ENCODE measurements around the gene HBP1.
"Not testable (repeated sequence)": the region's sequence is repeated elsewhere in the genome, so short reads cannot be mapped to it uniquely, and the experiment has no call there.

HBP1 gene

DNA sequence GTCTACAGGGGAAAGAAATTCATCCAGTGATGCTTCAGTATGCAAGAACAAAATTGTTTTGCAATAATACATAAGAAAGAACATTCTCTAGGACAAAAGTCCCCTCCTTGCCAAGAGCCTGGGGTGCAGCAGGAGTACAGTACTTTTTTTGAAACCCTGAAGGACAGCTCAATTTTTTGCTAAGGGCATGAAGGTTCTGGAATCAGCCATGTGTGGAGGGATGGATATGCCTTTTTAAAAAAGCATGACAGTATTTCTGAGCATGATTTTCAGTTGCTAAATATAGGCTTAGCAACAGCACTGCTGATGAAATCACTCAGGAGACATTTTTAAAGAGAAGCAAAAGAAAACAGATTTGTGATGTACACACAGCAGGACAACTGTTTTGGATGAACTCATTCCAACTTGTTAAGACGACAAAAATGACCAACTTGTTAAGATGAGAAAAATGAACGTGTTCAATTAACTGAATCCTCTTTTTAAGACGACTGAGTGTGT lies 39.3 kb downstream of the HBP1 start:
- WGBS, 2 experiments (ENCODE audit: insufficient coverage in 2 of 2) = 80 to 93% methylated on average over 3 of the region's 3 CpGs
- H3K4me1 ChIP-seq (ENCODE audit: control insufficient read depth, insufficient read depth, low read length, poor library complexity, severe bottlenecking) = no peaks in the 10 kb centered on the region
- no peak overlapping the region for H3K27ac ChIP-seq (ENCODE audit: low read depth, low read length, severe bottlenecking)
- no peaks in the 10 kb centered on the region for H3K9me3 ChIP-seq (ENCODE audit: control insufficient read depth, low read length)
- no peak overlapping the region for H3K4me3 ChIP-seq (ENCODE audit: extremely low read depth, insufficient read depth, low read length, poor library complexity, severe bottlenecking)
- H3K36me3 ChIP-seq (ENCODE audit: control insufficient read depth, insufficient read depth, low read length) = peaks cover 54% of the 10 kb centered on the region

DNA sequence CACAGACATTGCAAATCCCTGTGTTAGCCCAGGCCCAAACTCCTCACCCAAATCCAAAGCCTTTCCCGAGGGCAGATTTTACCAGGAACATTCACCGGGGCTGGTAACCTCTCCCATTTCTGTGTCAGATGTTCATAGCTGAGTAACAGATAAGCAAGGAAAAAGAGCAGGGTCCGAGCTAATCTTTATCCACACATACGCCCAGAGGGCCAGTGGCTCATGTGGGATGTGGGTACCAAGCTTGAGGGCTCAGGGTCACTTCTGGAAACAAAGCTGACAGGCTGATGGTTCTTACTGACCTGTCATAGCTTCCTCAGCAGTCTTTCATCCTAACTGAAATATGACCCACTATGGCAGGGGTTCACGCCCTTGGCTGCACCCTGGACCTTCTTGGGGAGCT lies 39.8 kb downstream of the HBP1 start:
- peaks cover 49% of the 10 kb centered on the region for H3K36me3 ChIP-seq (ENCODE audit: control insufficient read depth, insufficient read depth, low read length)
- no peak overlapping the region for H3K27ac ChIP-seq (ENCODE audit: low read depth, low read length, severe bottlenecking)
- no peak overlapping the region for H3K4me3 ChIP-seq (ENCODE audit: extremely low read depth, insufficient read depth, low read length, poor library complexity, severe bottlenecking)
- no peaks in the 10 kb centered on the region for H3K4me1 ChIP-seq (ENCODE audit: control insufficient read depth, insufficient read depth, low read length, poor library complexity, severe bottlenecking)
- 86 to 100% methylated on average over 1 to 3 of the region's 5 CpGs for WGBS, 2 experiments (ENCODE audit: insufficient coverage in 2 of 2)
- no peaks in the 10 kb centered on the region for H3K9me3 ChIP-seq (ENCODE audit: control insufficient read depth, low read length)

DNA sequence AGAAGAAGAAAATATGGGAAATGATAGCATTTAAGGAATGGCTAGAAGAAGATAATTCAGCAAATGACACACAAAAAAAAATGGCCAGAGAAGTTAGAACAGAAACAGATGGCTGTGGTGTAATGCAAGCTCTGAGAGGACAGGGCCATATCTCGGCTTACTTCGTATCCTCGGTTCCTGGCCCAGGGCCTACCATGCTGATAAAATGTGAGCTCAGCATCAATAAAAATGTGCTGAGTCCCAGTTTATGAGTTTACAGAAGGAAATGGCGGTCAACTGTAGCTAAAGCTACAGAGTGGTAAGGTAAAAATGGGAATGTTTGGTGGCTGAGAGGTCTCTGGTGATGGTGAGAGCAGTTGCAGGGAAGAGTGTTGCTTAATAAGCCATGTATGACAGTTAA lies 40.8 kb downstream of the HBP1 start:
- H3K4me3 ChIP-seq (ENCODE audit: extremely low read depth, insufficient read depth, low read length, poor library complexity, severe bottlenecking) = no peak overlapping the region
- no peaks in the 10 kb centered on the region for H3K4me1 ChIP-seq (ENCODE audit: control insufficient read depth, insufficient read depth, low read length, poor library complexity, severe bottlenecking)
- H3K9me3 ChIP-seq (ENCODE audit: control insufficient read depth, low read length) = no peaks in the 10 kb centered on the region
- 82 to 85% methylated on average over 4 of the region's 4 CpGs for WGBS, 2 experiments (ENCODE audit: insufficient coverage in 2 of 2)
- peaks cover 39% of the 10 kb centered on the region for H3K36me3 ChIP-seq (ENCODE audit: control insufficient read depth, insufficient read depth, low read length)
- no peak overlapping the region for H3K27ac ChIP-seq (ENCODE audit: low read depth, low read length, severe bottlenecking)

DNA sequence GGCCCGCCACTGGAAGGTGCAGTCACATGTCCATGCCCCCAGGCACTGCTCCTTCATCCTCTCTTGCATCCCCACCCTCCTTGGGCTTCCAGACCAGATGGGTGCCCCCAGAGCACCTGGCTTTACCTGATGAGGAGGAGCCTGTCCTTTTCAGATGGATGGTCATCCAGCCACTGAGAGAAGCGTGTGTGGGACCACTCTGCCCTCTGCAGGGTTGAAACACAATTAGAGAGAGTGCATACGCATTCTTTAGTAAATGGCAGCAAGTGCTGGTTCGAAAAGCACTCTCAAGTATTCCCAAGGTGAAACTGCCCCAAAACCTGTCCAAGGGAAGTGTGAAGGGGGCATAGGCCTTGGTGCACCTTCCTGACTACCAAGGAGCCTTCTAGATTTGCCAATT lies 41.6 kb downstream of the HBP1 start:
- no peak overlapping the region for H3K27ac ChIP-seq (ENCODE audit: low read depth, low read length, severe bottlenecking)
- peaks cover 33% of the 10 kb centered on the region for H3K36me3 ChIP-seq (ENCODE audit: control insufficient read depth, insufficient read depth, low read length)
- whole genome bisulfite sequencing, 2 experiments (ENCODE audit: insufficient coverage in 2 of 2) = 88 to 93% methylated on average over 3 to 4 of the region's 4 CpGs
- no peak overlapping the region for H3K4me3 ChIP-seq (ENCODE audit: extremely low read depth, insufficient read depth, low read length, poor library complexity, severe bottlenecking)
- no peaks in the 10 kb centered on the region for H3K4me1 ChIP-seq (ENCODE audit: control insufficient read depth, insufficient read depth, low read length, poor library complexity, severe bottlenecking)
- no peaks in the 10 kb centered on the region for H3K9me3 ChIP-seq (ENCODE audit: control insufficient read depth, low read length)

DNA sequence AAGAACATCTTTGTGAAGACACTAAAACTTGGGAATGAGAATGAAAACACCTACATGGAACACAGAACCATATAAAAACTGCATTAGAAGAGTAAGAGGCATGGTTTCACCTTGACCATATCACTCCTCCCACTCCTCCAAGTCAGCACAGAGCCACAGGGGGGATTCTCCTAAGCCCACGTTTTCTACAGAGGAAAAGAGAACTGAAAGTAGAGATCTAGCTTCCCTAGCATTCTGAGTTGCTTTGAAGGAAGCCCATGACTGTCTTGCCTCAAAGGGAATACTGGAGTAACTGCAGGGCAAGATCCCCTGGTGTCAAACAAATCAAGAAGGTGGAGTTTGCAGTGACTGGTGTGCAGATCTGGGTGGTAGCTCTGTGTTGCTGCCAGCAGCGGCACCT lies 43.9 kb downstream of the HBP1 start:
- Histone ChIP-seq H3K36me3 (ENCODE audit: control insufficient read depth, insufficient read depth, low read length) (peaks cover 23% of the 10 kb centered on the region), H3K4me3 (ENCODE audit: extremely low read depth, insufficient read depth, low read length, poor library complexity, severe bottlenecking) (no peak overlapping the region), H3K27ac (ENCODE audit: low read depth, low read length, severe bottlenecking) (no peak overlapping the region), H3K9me3 (ENCODE audit: control insufficient read depth, low read length) (no peaks in the 10 kb centered on the region), H3K4me1 (ENCODE audit: control insufficient read depth, insufficient read depth, low read length, poor library complexity, severe bottlenecking) (no peaks in the 10 kb centered on the region)
- WGBS, 2 experiments (ENCODE audit: insufficient coverage in 2 of 2) = 100% methylated on average over 1 of the region's 2 CpGs; no CpG with 5 or more reads in 1 of the 2 experiments

DNA sequence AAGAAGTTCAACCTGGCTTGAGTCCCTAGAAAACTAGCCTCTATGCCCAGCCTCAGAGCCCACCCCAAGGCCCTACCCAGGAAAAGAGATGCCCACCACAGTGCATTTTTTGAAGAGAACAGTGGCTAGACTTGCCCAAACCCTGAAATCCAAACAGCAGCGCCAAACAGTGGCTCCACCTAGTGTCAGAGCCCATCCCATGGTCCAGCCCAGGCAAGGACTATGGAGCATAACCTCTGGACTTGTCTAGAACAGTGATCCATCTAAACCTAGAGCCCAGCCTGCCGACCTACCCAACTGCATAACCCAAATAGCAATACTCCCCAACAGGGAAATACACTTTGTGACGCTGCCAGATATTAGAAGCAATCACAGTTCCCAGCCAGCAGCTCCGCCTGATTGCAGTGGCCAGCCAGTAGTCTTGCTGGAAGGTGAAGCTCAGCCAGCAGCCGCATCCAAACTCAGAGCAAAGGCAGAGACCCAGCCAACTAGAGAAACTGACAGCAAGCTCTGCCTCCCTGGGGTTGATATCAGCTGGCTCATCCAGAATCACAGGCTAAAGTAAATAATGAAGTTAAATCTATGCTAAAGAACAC lies 44.5 kb downstream of the HBP1 start:
- Histone ChIP-seq H3K9me3 (ENCODE audit: control insufficient read depth, low read length) (no peaks in the 10 kb centered on the region), H3K4me1 (ENCODE audit: control insufficient read depth, insufficient read depth, low read length, poor library complexity, severe bottlenecking) (no peaks in the 10 kb centered on the region), H3K27ac (ENCODE audit: low read depth, low read length, severe bottlenecking) (no peak overlapping the region), H3K4me3 (ENCODE audit: extremely low read depth, insufficient read depth, low read length, poor library complexity, severe bottlenecking) (no peak overlapping the region), H3K36me3 (ENCODE audit: control insufficient read depth, insufficient read depth, low read length) (peaks cover 20% of the 10 kb centered on the region)
- WGBS, 2 experiments (ENCODE audit: insufficient coverage in 2 of 2) = 89 to 94% methylated on average over 5 of the region's 5 CpGs

DNA sequence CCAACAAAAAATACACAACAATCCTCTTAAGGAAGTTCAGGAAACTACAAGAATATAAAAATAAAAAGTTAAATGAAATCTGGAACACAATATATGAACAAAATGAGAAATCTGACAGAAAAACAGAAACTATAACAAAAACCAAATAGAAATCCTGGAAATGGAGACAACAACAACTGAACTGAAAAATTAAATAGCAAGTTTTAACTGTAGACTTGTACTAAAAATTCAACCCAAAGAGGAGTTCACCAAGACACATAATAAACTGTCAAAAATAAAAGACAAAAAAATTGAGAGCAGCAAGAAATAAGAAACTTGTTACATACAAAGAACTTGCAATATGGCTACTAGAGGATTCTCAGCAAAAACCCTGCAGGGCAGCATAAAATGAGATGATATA lies 45.1 kb downstream of the HBP1 start:
- H3K9me3 ChIP-seq (ENCODE audit: control insufficient read depth, low read length) = no peaks in the 10 kb centered on the region
- no peak overlapping the region for H3K27ac ChIP-seq (ENCODE audit: low read depth, low read length, severe bottlenecking)
- peaks cover 15% of the 10 kb centered on the region for H3K36me3 ChIP-seq (ENCODE audit: control insufficient read depth, insufficient read depth, low read length)
- H3K4me1 ChIP-seq (ENCODE audit: control insufficient read depth, insufficient read depth, low read length, poor library complexity, severe bottlenecking) = no peaks in the 10 kb centered on the region
- no peak overlapping the region for H3K4me3 ChIP-seq (ENCODE audit: extremely low read depth, insufficient read depth, low read length, poor library complexity, severe bottlenecking)

DNA sequence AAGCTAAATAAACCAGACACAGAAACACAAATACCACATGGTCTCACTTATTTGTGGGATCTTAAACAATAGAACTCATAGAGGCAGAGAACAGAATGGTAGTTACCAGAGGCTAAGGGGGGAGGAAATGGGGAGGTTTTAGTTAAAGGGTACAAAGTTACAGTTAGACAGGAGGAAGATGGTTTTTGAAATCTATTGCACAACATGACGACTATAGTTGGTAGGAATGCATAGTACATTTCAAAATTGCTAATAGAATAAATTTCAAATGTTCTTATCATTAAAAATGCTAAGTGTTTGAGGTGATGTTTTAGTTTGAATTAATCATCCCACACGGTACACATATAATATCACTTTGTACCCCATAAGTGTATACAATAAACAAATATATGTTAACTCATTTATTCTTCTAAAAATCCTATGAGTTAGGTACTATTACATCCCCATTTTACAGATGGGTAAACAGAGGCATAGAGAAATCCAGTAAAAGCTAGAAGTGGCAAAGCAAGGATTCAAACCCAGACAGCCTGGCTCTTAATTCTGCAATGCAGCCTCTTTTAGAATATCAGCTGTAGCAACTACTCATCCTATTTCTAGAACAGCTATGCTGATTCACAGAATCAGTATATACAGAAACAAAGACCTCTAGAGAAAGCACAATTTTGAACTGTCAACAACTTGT lies 50.9 kb downstream of the HBP1 start:
- Histone ChIP-seq H3K27ac (ENCODE audit: low read depth, low read length, severe bottlenecking) (no peak overlapping the region), H3K4me1 (ENCODE audit: control insufficient read depth, insufficient read depth, low read length, poor library complexity, severe bottlenecking) (no peaks in the 10 kb centered on the region), H3K36me3 (ENCODE audit: control insufficient read depth, insufficient read depth, low read length) (no peaks in the 10 kb centered on the region), H3K9me3 (ENCODE audit: control insufficient read depth, low read length) (no peaks in the 10 kb centered on the region), H3K4me3 (ENCODE audit: extremely low read depth, insufficient read depth, low read length, poor library complexity, severe bottlenecking) (no peak overlapping the region)
- WGBS, 2 experiments (ENCODE audit: insufficient coverage in 2 of 2) = no CpG with 5 or more reads among the region's 2 CpGs

DNA sequence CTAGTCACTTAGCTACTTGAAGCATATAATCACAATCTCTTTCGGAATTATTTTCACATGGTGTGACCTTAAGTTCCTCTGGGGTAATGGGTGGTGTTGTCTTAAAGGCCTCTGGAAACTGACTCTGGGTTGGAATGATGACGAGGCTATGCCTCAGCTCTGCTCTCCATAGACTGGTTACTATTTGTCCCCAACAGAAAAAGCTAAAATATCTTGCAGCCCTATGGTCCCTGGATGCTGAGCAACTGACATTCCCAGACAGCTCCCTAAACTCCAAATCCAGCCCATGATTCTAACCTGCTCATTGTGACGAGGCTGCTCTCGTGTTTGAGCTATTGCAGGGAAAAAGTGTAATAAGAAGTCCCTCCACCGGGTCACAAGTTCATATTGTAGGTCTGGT lies 51.6 kb downstream of the HBP1 start:
- no peak overlapping the region for H3K4me3 ChIP-seq (ENCODE audit: extremely low read depth, insufficient read depth, low read length, poor library complexity, severe bottlenecking)
- no peaks in the 10 kb centered on the region for H3K9me3 ChIP-seq (ENCODE audit: control insufficient read depth, low read length)
- WGBS, 2 experiments (ENCODE audit: insufficient coverage in 2 of 2) = 100% methylated on average over 1 to 2 of the region's 5 CpGs
- H3K4me1 ChIP-seq (ENCODE audit: control insufficient read depth, insufficient read depth, low read length, poor library complexity, severe bottlenecking) = no peaks in the 10 kb centered on the region
- H3K36me3 ChIP-seq (ENCODE audit: control insufficient read depth, insufficient read depth, low read length) = no peaks in the 10 kb centered on the region
- H3K27ac ChIP-seq (ENCODE audit: low read depth, low read length, severe bottlenecking) = no peak overlapping the region

DNA sequence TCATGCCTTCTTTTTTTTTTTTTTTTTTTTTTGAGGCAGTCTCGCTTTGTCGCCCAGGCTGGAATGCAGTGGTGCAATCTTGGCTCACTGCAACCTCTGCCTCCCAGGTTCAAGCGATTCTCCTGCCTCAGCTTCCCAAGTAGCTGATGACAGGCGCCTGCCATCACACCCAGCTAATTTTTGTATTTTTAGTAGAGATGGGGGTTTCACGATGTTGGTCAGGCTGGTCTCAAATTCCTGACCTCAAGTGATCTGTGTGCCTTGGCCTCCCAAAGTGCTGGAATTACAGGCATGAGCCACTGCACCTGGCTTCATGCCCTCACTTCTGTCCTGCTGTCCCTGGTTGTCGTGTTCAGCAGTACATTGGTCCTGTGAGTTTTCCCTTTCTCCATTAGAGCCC lies 52.0 kb downstream of the HBP1 start:
- WGBS, 2 experiments (ENCODE audit: insufficient coverage in 2 of 2) = 81 to 100% methylated on average over 2 to 4 of the region's 6 CpGs
- H3K36me3 ChIP-seq (ENCODE audit: control insufficient read depth, insufficient read depth, low read length); H3K27ac ChIP-seq (ENCODE audit: low read depth, low read length, severe bottlenecking); H3K9me3 ChIP-seq (ENCODE audit: control insufficient read depth, low read length); H3K4me3 ChIP-seq (ENCODE audit: extremely low read depth, insufficient read depth, low read length, poor library complexity, severe bottlenecking); H3K4me1 ChIP-seq (ENCODE audit: control insufficient read depth, insufficient read depth, low read length, poor library complexity, severe bottlenecking): not testable (repeated sequence)

Measured in mesodermal cell (in vitro differentiated cells).